Stimulated activated CD8-positive, alpha-beta memory T cell treated with anti-CD3 and anti-CD28 coated beads, Interleukin-15, amount 100 ng/mL, for 1 hour (primary cell): ENCODE measurements around the gene MTF2.
"Not testable (repeated sequence)": the region's sequence is repeated elsewhere in the genome, so short reads cannot be mapped to it uniquely, and the experiment has no call there.

Experiments used
- DNase-seq: peaks from one replicate; pipeline ENCODE4 v3.0.0-alpha.2; 2020; ENCODE audit warnings: low read depth

The MTF2 gene

DNA sequence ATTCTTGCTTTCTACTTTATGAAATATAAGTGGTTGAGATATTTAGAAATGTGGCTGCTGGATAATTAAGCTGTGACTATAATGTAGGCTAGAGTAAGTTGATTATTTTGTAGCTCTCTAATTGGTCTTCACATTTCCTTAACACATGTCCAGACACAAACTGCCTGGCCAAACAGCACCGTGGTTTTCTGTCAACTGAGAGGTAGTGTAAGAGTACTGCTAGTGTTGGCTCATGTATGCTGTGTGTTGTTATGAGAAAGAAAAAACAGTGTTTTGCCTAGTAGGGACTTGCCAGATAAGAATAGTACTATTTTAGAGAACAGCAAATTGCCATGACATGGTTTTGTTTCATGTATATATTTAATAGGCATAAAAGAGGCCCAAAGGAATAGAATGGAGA, 64.1 kb downstream of the MTF2 start:
- no peak for DNase-seq

DNA sequence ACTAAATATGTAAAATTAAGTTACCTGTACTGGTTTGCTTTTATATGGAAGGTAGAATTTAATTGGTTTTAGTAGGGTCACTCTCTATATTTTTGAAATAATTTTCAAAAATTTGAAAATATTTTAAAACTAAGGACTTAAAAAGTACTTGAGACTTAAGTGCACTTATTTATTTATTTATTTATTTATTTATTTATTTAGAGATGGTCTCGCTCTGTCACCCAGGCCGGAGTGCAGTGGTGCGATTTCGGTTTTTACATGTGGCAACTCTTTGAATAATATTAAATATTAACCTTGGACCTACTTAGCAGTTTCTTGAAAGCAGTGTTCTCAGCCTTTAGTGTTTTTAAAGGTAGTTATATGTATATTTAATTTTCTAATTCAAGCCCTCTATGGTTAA, 64.7 kb downstream of the MTF2 start:
- DNase-seq, result no peak

DNA sequence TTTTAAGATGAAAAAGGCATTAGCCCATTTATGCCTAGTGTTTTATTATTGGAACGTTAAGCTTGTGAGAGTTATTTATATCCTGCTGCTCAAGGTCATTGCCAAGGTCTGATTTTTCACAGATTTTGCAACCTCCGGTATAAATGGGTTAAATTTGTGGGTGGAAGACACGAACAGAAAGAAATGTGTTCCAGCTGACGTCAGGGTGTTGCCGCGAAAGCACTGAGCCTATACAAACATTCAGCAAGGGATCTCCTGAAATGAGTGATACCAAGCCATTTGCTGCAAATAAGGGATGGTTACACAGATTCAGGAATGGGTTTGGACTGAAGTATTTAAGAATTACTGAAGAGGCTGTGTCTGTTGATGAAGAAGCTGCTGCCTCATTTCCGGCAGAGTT, 68.9 kb downstream of the MTF2 start:
- no peak for DNase-seq

DNA sequence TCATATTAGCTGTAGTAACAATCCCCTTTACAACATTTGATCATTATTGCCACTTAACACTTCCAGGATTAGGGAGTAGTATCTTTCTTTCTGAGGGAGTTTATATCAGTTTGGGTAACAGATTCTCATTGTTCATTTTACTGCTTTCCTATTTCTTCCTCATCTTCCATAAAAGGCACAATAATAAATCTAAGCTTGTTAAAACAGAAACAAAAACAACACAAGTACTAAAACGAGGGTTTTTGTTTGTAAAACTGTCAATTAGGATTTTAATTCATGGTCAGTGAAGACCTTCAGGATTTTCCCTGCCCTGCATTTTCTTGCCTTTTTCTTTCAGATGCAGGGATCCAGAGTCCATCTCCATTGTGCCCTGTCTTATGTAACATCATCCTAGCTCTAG, 71.6 kb downstream of the MTF2 start:
- no peak for DNase-seq

DNA sequence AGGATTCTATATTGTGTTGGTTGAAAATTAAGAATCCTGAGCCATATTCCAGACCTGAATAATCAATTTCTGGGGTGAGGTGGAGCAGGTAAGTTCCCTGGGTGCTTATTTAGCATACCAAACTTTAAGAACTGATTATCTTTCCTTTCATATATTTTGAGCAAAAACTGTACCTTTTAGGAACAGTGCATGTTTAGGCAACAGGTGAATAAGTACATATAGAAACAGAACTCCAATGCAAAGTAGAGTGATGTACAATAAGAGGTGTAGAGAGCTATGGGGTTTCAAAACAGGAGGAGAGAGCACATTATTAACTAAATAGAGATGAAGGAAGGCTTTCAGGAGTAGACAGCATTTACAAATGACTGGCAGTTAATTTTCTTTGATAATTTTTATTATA, 72.4 kb downstream of the MTF2 start:
- DNase-seq, result no peak

DNA sequence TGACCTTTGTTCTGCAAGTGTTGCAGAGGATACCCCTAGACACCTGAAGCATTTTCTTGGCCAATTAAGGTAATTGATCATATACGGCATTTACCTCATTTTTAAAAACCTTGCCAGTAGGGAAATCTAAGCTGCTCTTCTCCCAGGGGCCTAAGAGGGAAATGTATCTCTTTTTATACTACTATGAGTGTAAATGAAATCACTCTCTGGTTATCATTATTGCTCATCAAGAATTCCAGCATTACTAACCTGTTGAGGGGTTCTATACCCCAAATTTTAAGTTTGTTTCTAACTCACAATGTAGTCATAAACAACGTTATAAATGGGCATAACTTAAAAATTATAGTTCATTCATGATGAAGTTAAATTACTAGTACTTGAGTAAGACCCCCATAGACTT, 73.8 kb downstream of the MTF2 start:
- DNase-seq, result no peak

DNA sequence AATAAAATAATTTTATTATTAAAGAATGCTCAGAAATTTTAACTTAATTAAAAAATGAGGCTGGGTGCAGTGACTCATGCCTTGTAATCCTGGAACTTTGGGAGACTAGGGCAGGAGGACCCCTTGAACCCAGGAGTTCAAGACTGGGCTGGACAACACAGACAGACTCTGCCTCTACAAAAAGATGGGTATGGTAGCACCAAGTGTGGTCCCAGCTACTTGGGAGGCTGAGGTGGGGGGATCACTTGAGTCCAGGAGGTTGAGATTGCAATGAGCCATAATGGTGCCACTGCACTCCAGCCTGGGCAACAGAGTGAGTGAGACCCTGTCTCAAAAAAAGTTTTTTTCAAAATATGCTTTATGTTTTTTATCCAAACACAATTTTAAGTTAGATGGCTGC, 75.8 kb downstream of the MTF2 start:
- DNase-seq, result no peak

DNA sequence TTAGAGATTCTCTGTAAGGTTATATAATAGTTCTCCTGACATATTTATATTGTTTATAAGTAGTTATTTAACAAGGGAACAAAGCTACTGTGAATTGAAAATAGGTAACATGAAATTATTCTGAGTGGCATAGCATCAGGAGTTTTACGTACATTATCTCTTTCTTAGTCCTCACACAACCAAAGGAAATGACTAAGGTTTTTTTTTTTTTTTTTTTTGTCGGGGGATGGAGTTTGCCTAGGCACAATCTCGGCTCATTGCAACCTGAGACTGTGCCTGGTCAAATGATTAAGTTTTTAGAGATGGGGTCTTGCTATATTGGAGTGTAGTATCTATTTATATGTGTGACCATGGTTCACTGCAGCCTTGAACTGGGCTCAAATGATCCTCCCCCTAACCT, 76.3 kb downstream of the MTF2 start:
- no peak for DNase-seq

DNA sequence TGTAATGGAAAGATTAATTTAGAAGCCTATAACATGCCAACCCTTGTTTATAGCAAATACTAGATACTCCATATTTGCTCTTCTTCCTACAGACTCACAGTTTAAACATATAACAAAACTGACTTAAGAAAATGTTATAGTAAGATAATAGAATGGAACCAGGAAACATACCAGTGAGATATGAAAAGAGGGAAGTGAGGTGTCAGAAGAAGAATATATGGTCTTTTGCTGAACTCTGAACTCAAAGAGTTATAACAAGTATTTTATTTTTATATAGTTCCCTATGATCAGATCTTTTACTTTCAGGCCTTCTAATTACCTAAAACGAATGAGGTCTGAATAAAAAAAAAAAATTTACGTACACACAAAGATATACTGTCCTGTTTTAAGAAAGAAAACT, 80.3 kb downstream of the MTF2 start:
- DNase-seq, result no peak

DNA sequence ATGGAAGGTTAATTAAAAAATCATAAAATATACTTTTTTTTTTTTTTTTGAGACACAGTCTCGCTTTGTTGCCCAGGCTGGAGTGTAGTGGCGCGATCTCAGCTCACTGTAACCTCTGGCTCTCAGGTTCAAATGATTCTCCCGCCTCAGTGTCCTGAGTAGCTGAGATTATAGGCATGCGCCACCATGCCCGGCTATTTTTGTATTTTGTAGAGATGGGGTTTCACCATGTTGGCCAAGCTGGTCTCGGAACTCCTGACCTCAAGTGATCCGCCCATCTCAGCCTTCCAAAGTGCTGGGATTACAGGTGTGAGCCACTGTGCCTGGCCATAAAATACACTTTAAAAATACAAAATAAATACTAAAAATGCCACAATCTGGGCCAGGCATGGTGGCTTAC, 84.2 kb downstream of the MTF2 start:
- DNase-seq, result not testable (repeated sequence)

DNA sequence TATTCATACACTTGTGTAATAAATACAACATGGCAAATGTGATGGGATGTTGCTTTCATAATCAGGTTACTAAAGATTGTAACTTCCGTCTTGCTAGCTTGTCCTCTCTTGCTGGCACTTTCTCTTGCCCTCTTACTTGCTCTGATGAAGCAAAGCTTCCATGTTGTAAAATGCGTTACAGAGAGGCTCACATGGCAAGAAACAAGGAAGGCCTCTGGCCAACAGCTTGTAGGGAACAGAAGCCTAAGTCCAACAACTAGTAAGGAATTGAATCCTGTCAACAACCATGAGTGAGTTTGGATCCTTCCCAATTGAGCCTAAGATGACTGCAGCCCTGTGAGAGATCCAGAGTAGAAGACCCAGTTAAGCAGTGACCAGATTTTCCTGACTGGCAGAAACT, 85.7 kb downstream of the MTF2 start:
- no peak for DNase-seq

DNA sequence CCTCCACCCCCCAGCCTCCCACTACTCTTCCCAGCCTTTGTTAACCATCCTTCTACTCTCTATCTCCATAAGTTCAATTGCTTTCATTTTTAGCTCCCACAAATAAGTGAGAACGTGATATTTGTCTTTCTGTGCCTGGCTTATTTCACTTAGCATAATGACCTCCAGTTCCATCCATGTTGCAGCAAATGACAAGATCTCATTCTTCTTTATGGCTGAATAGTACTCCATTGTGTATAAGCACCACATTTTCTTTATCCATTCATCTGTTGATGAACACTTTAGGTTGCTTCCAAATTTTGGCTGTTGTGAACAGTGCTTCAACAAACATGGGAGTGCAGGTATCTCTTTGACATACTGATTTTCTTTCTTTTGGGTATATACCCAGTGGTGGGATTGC, 86.8 kb downstream of the MTF2 start:
- DNase-seq, result not testable (repeated sequence)

DNA sequence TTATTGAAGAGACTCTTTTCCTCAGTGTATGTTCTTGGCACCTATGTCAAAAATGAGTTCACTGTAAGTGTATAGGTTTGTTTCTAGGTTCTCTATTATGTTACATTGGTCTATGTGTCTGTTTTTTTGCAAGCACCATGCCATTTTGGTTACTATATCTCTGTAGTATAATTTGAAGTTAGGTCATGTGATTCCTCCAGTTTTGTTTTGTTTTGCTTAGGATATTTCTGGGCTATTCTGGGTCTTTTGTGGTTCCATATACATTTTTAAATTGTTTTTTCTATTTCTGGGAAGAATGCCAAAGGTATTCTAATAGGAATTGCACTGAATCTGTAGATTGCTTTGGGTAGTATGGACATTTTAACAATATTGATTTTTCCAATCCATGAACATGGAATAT, 87.9 kb downstream of the MTF2 start:
- DNase-seq, result no peak

DNA sequence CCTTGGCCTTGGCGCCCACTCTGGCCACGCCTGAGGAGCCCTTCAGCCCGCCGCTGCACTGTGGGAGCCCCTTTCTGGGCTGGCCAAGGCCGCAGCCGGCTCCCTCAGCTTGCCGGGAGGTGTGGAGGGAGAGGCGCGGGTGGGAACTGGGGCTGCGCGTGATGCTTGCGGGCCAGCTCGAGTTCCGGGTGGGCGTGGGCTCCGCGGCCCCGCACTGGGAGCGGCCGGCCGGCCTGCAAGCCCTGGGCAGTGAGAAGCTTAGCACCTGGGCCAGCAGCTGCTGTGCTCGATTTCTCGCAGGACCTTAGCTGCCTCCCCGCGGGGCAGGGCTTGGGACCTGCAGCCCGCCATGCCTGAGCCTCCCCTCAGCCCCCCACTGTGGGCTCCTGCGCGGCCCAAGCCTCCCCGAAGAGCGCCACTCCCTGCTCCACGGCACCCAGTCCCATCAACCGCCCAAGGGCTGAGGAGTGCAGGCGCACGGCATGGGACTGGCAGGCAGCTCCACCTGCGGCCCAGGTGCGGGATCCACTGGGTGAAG, 91.1 kb downstream of the MTF2 start:
- not testable (repeated sequence) for DNase-seq

DNA sequence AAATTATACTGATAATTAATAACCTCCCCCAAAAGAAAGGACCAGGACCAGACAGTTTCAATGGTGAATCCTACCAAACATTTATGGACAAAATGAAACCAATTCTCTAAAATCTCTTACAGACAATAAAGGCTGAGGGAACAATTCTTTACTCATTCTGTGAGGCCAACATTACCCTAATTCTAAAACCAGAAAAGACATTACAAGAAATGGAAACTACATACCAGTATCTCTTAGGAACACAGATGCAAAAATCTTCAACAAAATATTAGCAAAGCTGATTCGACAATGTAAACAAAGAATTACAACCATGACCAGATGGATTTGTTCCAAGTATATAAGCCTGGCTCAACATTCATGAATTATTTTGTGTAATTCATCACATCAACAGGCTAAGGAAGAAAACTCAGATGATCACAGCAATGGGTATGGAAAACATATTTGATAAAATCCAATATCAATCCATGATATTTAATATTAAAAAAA, 92.5 kb downstream of the MTF2 start:
- DNase-seq, result no peak

DNA sequence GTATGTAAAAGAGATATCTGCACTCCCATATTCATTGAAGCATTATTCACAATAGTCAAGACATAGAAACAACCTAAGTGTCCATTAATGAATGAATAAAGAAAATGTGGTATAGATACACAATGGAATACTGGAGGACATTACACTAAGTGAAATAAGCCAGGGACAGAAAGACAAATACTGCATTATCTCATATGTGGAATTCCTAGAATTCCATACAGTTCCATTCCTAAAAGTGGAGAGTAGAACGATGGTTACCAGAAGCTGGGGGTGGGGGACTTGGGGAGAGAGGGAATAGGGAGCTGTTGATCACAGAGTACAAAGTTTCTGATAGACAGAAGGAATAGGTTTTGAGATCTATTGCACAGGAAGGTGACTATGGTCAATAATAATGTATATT, 93.7 kb downstream of the MTF2 start:
- DNase-seq, result no peak

DNA sequence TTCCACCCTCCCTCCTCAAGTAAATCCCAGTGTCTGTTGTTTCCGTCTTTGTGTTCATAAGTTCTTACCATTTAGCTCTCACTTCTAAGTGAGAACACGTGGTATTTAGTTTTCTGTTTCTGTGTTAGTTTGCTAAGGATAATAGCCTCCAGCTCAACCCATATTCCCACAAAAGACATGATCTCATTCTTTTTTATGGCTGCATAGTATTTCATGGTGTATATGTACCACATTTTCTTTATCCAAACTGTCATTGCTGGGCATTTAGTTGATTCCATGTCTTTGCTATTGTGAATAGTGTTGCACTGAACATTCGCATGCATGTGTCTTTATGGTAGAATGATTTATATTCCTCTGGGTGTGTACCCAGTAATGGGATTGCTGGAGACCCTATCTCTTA, 95.6 kb downstream of the MTF2 start:
- DNase-seq, result not testable (repeated sequence)

DNA sequence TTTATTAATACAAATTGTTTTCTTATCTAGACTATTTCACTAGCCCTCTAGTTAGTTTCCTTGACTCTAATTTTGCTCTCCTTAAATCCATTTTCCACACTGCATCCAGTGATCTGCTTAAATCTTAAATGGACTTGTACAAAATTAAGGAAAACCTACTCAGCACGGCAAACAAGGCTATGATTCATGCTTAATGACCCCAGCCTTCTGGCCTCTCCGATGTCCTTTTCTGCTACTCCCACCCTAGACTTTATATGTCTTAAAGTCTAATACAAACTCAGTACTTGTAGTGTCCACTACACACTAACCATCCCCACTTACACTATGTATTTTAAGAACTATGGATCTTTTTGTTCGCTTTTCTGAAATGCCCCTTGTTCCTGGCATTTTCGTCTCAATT, 98.9 kb downstream of the MTF2 start:
- no peak for DNase-seq

DNA sequence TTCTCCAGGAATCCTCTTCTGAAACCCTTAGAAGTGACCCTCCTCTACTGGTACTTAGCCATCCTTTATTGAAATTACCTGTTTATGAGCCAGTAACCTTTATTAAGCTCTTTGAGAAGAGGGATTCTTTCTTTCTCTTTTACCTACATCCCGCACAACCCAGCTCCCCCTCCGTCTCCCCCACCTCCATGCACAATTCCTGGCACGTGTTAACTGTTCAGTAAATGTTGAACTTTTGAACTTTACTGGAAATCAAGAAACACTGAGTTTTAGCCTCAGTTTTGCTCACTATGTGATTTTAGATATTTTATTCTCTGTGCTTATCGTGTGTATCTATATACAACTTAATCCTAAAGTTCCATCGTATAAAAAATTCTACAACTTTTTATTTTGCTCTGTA, 99.3 kb downstream of the MTF2 start:
- DNase-seq, result no peak

DNA sequence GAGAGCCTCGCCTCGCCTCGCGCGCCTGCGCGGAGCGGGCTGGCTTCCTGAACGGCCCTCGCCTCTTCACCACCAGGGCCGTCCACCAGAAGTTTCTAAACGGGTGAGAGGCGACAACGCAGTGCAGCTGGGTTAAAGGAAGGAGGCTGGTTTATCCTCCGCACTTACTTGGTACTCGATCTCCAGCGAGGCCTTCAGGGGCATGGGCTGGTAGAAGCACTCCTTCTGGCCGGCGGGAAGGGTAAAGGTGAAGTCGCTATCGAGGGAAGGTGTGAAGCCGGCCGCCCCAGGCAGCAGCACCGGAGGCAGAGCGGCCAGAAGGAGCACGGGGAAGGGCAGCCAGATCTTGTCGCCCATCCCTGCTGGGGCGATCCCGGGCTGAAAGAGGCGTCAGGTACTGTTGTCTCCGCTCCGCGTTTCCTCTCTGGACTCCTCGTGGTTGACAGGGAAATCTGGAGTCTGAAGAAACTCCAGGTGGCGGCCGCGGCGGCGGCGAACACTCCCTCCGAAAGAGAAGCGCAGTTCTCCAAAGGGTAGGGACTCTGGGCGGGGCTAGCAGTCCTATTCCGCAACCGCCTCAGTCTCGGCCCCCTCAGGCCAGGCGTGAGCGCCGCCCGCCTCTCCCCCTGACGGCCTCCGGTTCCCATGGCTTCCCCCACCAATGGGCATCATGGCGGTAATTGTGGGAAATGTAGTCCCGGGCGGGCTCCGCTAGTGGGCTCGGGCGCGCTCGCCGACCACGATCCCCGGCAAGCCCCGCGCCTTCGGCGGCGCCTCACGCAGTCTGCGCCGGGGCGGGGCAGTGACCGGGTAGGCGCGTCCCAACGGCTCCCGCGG, 101.0 kb downstream of the MTF2 start, which contains the start of gene TMED5:
Gene TMED5, minus strand, starts transcription at position 528 of the 837 bp plus-strand sequence. Its CDS starts 171 bp downstream, at position 357.
- peak; percentile 89 for DNase-seq

DNA sequence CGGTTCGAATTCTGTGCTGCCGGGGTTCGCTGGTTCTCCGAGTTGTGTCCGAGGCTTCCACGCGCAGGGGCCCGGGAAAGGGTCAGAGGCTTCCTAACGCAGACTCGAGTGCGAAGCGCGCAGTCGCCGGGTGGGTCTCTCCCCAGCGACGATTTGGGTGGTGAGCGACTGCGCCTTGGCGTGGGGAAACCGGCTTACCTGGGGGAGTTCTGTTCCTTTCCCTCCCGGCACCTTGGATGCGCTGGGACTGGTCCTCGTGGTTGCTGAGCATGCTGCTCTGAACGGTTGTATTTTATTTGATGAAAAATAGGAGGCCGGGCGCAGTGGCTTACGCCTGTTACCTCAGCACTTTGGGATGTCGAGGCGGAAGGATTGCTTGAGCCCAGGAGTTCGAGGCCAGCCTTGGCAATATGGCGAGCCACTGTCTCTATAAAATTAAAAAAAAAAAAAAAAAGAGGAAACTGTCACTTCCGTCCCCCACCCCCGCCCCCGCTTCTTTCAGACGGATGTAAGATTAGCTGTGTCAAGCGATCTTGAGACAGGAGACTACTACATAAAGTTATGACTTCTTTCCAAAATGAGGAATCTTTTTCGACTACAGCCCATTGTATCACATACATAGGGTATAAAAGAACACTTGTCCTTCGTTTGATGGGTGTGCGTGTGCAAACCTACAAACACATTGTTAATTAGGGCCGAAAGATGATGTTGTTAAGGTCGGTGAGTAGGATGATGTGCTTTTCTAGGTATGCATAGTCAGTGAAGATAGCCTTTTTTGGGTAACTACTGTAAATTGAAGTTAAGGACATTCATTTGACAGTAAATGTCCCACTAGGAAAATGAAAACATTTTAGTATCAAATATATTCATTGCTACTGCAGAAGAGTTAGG, 101.9 kb downstream of the MTF2 start, which contains the start of gene CCDC18:
Gene CCDC18, plus strand, starts transcription at position 2 of the 891 bp plus-strand sequence. CDS start 2,638 bp downstream, outside the sequence.
- DNase-seq, result peak; percentile 32

DNA sequence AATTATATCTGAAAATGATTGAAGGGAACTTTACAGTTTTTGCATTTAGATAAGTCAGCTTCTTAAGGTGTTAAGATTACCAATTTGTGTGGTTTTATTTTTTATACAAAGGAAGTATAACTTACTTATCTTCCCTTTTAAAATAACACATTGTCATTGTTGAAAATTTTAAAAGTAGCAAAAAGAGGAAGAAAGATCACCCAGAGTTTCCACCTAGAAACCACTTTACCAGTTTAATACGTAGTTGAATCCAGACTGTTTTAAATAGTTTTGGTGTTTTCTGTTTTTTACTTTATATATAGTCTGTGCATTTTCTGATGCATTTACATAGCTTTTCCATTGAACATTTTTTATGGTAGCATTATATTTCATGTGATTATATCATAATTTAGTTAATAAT, 107.6 kb downstream of the MTF2 start:
- no peak for DNase-seq
